ENCODE measurements around the gene DCAF7.

GRCh38 chr17:63613663-63614062 is 63.4 kb downstream of the DCAF7 start:
- no peak for TF ChIP-seq CTCF (IDR thresholded peaks at IDR 0.05)
- no peak for TF ChIP-seq POLR2AphosphoS5 (IDR thresholded peaks at IDR 0.05; ENCODE audit: insufficient read depth in 1 of 2, low read depth in 1 of 2)
- TF ChIP-seq POLR2A (IDR thresholded peaks at IDR 0.05), result no peak
